Activated T-helper 1 cell treated with anti-CD3 and anti-CD28 coated beads, Interleukin-12 subunit alpha, Interleukin-12 subunit beta, Interleukin-2, Interleukin-4 antibody, amounts not matched to agents 30 ng/mL and 10 ng/mL and 1 ng/mL, durations not matched to agents 14 hours and 24 hours and 36 hours (primary cell): ENCODE data around the gene UBR7. TPM values are rescaled to one million over a fixed set of nuclear protein-coding genes. Genes with fewer than 3 reads are reported as not detected.

Experiments
- DNase-seq: peaks from one replicate; pipeline ENCODE4 v3.0.0; 2021; ENCODE audit warnings: low spot score
- H3K27ac Mint-ChIP-seq: one replicate; pipeline ENCODE4 v1.8.0; 2021; ENCODE audit warnings: mild to moderate bottlenecking, mixed read lengths
- H3K27me3 Mint-ChIP-seq: one replicate; pipeline ENCODE4 v1.8.0; 2022; ENCODE audit warnings: mild to moderate bottlenecking, moderate library complexity, mixed read lengths; ENCODE audit not compliant: insufficient read depth
- H3K36me3 Mint-ChIP-seq: one replicate; pipeline ENCODE4 v1.8.0; 2021; ENCODE audit warnings: low read depth, mixed read lengths
- H3K4me1 Mint-ChIP-seq: one replicate; pipeline ENCODE4 v1.8.0; 2021; ENCODE audit warnings: low read depth, mixed read lengths
- H3K4me3 Mint-ChIP-seq: one replicate; pipeline ENCODE4 v1.8.0; 2021; ENCODE audit warnings: mild to moderate bottlenecking, moderate library complexity, mixed read lengths
- H3K9me3 Mint-ChIP-seq: one replicate; pipeline ENCODE4 v1.8.0; 2021; ENCODE audit warnings: mixed read lengths
- intact Hi-C: fragments of 100-400 bp; cut with micrococcal nuclease; formaldehyde crosslinking; loops from one replicate; pipeline ENCODE4 v1.15.1; 2024
- total RNA-seq: library from RNA; stranded (reverse); gene quantifications from 2 replicates; pipeline ENCODE4 v1.2.3, GENCODE V29; 2022

UBR7 gene
- total RNA-seq, 1 donor from 2014 or later: 30.1 TPM

DNA sequence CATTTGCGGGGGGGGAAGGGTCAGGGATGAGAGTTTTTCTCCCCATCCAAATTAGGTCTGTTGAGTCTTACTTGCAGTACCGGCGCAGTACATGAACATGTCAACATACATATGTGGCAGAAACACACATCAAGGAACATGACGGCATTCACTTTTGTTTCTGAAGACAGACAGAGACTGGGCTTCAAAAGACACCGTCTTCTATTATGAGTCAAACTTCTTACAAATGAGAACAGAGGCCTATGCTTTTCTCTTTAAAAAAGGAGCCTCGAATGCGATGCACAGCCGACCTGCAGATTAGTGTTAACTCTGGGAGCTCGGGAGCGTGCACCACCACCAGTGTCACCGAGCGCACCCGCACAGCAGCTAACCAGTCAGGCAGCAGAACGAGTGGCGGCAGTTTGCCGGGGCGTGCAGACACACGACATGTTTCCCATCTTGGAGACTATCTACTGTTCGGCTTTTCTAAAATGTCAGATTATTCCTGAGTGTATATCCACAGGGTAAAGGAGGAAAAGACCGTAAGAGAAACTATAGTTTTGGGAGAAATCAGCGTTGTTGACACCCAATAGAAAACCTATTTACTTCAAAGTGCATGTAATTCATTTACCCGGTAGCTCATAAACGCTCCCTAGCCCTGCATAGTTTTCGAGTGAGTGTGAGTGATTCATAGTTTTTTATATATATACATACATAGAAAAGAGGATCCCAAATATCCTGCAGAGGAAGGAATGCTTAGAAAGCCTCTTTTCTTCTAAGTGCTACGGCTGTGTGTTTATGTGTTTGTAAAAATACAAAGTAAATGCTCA lies 33.0 kb downstream of the UBR7 start:
- Mint-ChIP-seq H3K9me3 (no peaks in the 10 kb centered on the region), H3K27me3 (peaks cover 2% of the 10 kb centered on the region), H3K4me1 (no peaks in the 10 kb centered on the region), H3K4me3 (no peak overlapping the region), H3K27ac (no peak overlapping the region), H3K36me3 (peaks cover 13% of the 10 kb centered on the region)
- intact Hi-C loops: no loop called here
- no peak for DNase-seq

DNA sequence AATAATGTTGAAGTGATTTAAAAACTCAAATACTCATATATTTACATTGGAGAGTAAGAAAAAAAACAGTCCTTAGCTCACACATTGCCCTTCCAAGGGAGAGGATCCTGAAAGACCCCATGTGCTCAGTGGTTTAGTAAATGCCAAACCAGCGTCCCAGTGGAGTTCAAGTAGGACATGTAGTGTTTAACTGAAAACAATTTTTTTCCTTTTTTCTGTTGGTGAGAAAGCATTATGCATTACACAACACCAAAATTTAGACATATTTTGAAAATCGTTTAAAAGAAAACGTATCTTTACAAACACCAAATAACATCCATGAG lies 33.6 kb downstream of the UBR7 start:
- no peak overlapping the region for H3K4me3 Mint-ChIP-seq
- intact Hi-C loops: no loop called here
- no peaks in the 10 kb centered on the region for H3K27me3 Mint-ChIP-seq
- no peaks in the 10 kb centered on the region for H3K4me1 Mint-ChIP-seq
- no peaks in the 10 kb centered on the region for H3K9me3 Mint-ChIP-seq
- no peak overlapping the region for H3K27ac Mint-ChIP-seq
- peaks cover 17% of the 10 kb centered on the region for H3K36me3 Mint-ChIP-seq
- DNase-seq: no peak

DNA sequence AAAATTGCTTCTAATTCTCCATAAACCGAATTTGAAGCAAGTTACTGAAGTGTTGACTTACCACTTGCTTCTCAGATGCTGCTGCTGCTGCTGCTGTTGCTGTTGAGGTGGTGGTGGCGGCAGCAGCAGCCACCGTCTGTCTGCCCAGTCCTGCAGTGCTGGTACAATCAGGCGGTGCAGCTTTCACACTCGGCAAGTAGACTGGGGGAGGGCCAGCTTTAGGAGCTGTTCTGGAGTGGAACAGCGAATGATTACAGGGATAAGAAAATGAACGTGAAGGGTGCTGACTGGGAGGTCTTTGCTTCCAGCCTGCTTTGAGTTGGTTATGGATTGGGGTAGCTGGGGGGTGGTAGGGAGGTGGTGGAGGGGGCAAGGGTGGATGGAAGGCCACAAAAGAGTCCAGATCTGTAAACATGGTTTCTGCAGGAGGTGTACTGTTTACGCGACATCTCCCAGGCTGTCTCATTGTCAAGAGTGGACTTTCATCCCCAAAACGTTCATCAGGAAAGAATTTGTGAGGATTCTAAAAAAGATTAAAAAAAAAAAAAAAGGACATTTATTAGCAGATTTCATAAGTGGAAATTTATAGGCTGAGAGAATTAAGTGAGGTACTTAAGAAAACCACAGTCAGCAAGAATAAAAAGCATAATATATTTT lies 38.8 kb downstream of the UBR7 start:
- Mint-ChIP-seq H3K27ac (no peak overlapping the region), H3K4me3 (no peak overlapping the region), H3K27me3 (no peaks in the 10 kb centered on the region), H3K36me3 (peaks cover 27% of the 10 kb centered on the region), H3K4me1 (no peaks in the 10 kb centered on the region), H3K9me3 (no peaks in the 10 kb centered on the region)
- intact Hi-C loops: no loop called here
- no peak for DNase-seq

DNA sequence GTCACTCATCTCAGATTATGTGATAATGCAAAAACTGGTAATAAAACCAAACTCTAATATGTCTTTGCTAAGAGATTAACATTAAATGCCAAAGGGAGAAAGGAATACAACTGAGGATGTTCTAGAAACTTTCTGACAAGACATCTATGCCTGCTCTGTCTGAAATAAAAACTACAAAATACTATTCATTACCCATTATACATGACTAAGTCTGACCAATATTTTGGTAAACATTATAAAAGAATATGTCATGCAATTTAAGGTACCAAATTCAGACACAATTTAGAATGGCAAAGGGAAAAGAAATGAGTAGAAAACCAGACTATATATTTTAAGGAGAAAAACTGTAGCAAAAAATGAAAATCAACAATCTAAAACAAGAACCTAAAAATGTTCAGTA lies 39.5 kb downstream of the UBR7 start:
- intact Hi-C loops: no loop called here
- H3K27me3 Mint-ChIP-seq: no peaks in the 10 kb centered on the region
- H3K27ac Mint-ChIP-seq: no peak overlapping the region
- no peak for DNase-seq
- no peaks in the 10 kb centered on the region for H3K9me3 Mint-ChIP-seq
- H3K4me1 Mint-ChIP-seq: no peaks in the 10 kb centered on the region
- peaks cover 27% of the 10 kb centered on the region for H3K36me3 Mint-ChIP-seq
- no peak overlapping the region for H3K4me3 Mint-ChIP-seq

DNA sequence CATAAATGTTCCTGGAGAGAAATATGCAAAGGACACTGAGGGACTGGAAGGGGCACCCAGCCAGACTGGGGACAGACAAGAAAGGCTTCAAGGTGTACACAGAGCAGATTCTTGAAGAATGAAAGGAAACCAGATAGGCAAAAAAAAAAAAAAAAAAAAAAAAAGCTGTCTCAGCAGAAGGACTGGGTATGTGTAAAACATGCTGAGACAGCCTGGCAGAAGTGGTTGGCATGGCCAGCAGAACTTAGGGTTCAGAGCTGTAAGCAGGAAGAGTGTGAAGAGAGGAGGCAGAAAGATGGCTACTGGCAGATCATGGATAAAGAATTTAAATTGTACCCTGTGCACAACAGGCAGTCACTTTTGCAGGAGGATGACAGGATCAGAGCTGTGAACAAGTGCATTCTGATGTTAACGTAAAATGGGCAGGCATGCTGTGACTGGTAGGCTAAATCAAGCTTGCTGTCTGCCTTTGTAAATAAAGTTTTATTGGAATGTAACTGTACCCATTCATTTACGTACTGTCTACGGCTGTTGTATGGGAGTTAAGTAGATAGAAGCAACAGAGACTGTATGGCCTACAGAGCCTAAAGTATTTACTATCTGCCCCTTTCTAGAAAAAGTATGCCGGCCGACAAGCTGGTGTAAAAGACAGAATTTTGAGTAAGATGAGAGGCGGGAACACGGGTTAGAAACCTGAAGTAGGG lies 42.2 kb downstream of the UBR7 start:
- no peaks in the 10 kb centered on the region for H3K9me3 Mint-ChIP-seq
- H3K4me3 Mint-ChIP-seq: no peak overlapping the region
- H3K27ac Mint-ChIP-seq: no peak overlapping the region
- DNase-seq: no peak
- no peaks in the 10 kb centered on the region for H3K4me1 Mint-ChIP-seq
- peaks cover 17% of the 10 kb centered on the region for H3K36me3 Mint-ChIP-seq
- H3K27me3 Mint-ChIP-seq: no peaks in the 10 kb centered on the region
- intact Hi-C loops: no loop called here

DNA sequence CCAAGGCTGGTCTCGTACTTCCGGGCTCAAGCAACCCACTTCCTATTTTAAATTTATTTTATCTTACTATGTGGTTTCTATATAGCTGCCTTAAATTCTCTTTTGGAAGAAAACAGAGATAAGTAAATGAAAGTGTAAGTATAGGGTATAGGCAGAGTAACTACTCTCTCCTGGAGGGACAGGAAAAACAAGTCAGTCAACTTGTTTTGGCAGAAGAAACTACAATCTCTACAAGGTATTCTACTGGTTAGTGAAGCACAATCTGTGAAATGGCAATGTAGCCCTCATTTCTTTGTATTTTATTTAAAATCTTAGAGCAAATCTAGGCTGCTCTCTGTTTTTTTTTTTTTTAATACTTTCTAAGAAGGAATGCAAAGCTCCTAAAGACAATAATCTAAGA lies 55.4 kb downstream of the UBR7 start:
- H3K36me3 Mint-ChIP-seq: peaks cover 13% of the 10 kb centered on the region
- H3K27ac Mint-ChIP-seq: no peak overlapping the region
- peaks cover 6% of the 10 kb centered on the region for H3K4me1 Mint-ChIP-seq
- intact Hi-C loops: no loop called here
- H3K27me3 Mint-ChIP-seq: no peaks in the 10 kb centered on the region
- no peak for DNase-seq
- H3K9me3 Mint-ChIP-seq: no peaks in the 10 kb centered on the region
- no peak overlapping the region for H3K4me3 Mint-ChIP-seq

DNA sequence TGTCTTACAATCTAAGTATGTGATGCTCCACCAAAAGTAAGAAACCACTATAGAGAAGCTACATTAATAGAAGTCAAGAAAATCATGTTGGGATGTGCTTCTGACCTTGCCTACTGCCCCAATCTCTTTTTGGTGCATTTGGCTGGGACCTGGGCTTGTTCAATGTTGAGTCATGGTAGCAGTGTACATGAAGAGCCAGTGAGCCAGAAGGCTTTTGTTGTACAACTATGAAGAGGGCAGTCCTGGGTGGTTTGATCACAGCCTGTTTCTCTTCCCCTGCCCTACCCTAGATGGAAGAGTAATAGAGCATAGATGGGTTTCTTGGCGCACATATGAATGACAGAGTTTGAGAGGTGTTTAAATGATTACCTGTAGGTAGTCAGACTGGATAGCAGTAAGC lies 56.4 kb downstream of the UBR7 start:
- no peaks in the 10 kb centered on the region for H3K27me3 Mint-ChIP-seq
- intact Hi-C loops: no loop called here
- H3K4me1 Mint-ChIP-seq: peaks cover 6% of the 10 kb centered on the region
- H3K27ac Mint-ChIP-seq: no peak overlapping the region
- peaks cover 13% of the 10 kb centered on the region for H3K36me3 Mint-ChIP-seq
- H3K4me3 Mint-ChIP-seq: no peak overlapping the region
- no peaks in the 10 kb centered on the region for H3K9me3 Mint-ChIP-seq
- no peak for DNase-seq

DNA sequence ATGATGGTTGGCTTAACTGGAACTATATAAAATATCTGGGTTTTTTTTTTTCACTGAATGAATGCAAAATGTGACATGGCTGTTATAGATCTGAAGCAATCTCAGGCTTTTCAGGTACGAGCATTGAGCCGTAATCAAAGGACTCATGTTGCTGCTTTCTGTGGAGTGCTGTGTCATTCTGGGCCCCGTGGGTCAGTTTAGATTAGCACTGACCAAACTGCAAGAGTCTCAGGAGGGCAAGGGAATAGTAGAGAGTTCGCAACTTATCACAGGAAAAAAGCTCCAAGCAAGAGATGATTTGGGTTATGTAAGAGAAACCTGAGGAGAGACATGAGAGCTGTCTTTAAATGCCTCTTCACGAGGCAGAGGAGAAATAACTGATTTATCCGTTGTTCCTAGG lies 59.1 kb downstream of the UBR7 start:
- Mint-ChIP-seq H3K4me3 (no peak overlapping the region), H3K27me3 (no peaks in the 10 kb centered on the region), H3K27ac (no peak overlapping the region), H3K9me3 (no peaks in the 10 kb centered on the region), H3K4me1 (peaks cover 6% of the 10 kb centered on the region), H3K36me3 (peaks cover 8% of the 10 kb centered on the region)
- intact Hi-C loops: no loop called here
- DNase-seq: no peak

DNA sequence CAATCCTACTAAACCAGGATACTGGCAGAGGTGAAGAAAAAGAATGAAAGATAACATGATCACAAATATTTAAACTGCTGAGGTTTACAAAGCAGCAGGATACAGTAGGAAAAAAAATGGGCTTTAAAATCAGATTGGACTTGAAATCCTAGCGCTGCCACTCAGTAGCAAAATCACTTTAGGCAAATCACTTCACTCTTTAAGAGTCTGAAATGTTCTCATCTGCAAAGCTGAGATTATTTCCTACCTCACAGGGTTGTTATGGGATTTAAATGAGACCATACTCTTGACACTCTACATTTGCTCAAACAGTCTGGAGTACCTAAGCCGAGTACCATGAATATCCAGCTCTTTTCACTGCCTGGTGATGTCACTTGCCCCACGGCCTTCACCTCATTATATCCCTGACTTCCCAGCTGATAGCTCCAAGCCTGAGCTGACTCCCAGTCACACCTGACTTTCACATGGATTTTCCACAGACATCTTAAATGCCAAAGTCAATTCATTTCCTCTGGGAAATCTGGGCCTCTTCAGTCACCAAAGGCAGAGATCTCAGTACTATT lies 60.2 kb downstream of the UBR7 start:
- intact Hi-C loops: no loop called here
- H3K27me3 Mint-ChIP-seq: no peaks in the 10 kb centered on the region
- DNase-seq: no peak
- H3K4me1 Mint-ChIP-seq: peaks cover 8% of the 10 kb centered on the region
- no peaks in the 10 kb centered on the region for H3K9me3 Mint-ChIP-seq
- no peak overlapping the region for H3K4me3 Mint-ChIP-seq
- no peak overlapping the region for H3K27ac Mint-ChIP-seq
- H3K36me3 Mint-ChIP-seq: peaks cover 8% of the 10 kb centered on the region

DNA sequence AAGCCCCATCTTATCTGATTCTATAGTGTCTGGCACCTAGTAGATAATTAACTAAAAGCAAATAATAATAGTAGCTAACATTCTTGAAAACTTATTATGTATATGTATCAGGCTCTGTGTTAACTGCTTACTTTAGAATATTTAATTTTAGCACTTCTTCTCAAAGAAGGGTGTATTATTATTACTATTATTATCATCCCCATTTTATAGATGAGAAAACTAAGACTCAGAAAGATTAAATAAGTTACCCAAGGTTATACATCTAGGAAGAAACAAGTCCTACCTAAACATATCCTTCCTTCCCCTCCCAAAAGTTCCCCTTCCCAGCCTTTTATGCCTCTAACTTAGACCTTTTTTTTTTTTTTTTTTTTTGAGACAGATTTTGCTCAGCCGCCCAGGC lies 61.4 kb downstream of the UBR7 start:
- no peak overlapping the region for H3K27ac Mint-ChIP-seq
- DNase-seq: no peak
- H3K36me3 Mint-ChIP-seq: peaks cover 4% of the 10 kb centered on the region
- intact Hi-C loops: no loop called here
- no peak overlapping the region for H3K4me3 Mint-ChIP-seq
- no peaks in the 10 kb centered on the region for H3K27me3 Mint-ChIP-seq
- H3K4me1 Mint-ChIP-seq: peaks cover 12% of the 10 kb centered on the region
- H3K9me3 Mint-ChIP-seq: no peaks in the 10 kb centered on the region

DNA sequence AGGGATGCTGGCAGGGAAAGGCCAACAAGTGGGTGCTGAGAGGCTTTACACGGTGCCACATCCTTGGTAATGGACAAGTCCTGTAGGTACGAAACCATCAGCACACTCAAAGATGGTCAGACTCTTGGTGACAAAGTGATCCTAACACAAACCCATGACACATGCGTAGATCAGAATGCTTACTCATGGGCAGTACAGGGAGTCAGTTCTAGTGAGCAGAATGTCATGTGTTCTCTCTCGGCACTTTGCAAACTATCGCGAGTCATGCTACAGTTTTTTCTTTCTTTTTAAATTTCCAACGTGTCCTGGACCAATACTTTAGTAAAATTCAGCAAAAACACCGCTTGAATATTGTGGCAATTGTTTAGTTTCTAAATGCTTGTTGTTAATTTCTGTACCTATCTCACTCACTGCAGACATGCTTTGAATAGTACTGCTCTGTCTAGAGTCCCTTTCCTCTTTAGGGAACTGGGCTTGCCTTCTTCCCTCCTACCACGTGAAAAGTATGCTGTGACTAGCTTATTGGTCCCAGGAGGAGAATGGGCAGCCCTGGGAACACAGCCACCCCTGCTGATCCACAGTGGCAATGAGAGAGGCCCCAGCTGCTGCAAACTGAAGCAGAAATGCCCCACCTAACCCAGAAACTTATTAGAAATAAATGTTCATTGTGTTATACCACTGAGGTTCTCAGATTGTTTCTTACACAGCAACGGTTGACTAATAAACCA lies 62.4 kb downstream of the UBR7 start:
- Mint-ChIP-seq H3K4me1 (peaks cover 6% of the 10 kb centered on the region), H3K9me3 (no peaks in the 10 kb centered on the region), H3K27me3 (no peaks in the 10 kb centered on the region), H3K4me3 (no peak overlapping the region), H3K36me3 (no peaks in the 10 kb centered on the region), H3K27ac (no peak overlapping the region)
- DNase-seq: no peak
- intact Hi-C loops: no loop called here

DNA sequence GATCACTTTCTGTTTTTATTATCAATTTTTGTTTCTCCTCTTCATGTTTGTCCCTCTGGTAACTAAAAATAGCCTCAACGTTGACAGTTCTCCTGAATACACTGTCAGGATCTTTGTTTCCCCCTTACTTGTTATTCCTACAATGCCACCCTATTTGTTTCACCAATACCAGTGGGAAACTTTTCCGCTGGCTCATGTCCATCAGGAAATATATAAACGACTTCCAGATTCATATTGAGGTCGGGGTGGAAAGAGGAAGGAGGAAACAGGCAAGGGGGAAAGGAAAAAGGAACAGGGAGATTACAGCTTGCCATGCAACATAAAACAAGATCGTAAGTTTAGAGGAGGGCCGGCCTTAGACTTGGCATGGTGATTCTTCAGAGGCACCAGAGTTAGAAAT lies 64.1 kb downstream of the UBR7 start:
- intact Hi-C loops: no loop called here
- DNase-seq: no peak
- Mint-ChIP-seq H3K27ac (no peak overlapping the region), H3K4me1 (peaks cover 6% of the 10 kb centered on the region), H3K4me3 (no peak overlapping the region), H3K9me3 (no peaks in the 10 kb centered on the region), H3K27me3 (no peaks in the 10 kb centered on the region), H3K36me3 (no peaks in the 10 kb centered on the region)
